ENCODE data around the gene FAM117B. TPM values are rescaled to one million over a fixed set of nuclear protein-coding genes. Genes with fewer than 3 reads are reported as not detected.

Gene FAM117B
- total RNA-seq, 4 donors from 2014 or later = 9.2 to 17.5 (median 12.5) TPM

- 79 to 83% methylated on average over 2 of the region's 2 CpGs for WGBS, 2 donors
- Histone ChIP-seq H3K27me3 (no peaks in the 10 kb centered on the region), H3K4me3 (no peak overlapping the region), H3K4me1 (no peaks in the 10 kb centered on the region), H3K36me3 (peaks cover 0 to 12% (median 0%) of the 10 kb centered on the region in 3 donors), H3K27ac (no peak overlapping the region), H3K9me3 (peaks cover 0 to 6% (median 0%) of the 10 kb centered on the region in 4 donors)
- TF ChIP-seq POLR2A (IDR thresholded peaks at IDR 0.05) (no peak), EP300 (IDR thresholded peaks at IDR 0.05) (no peak), CTCF (IDR thresholded peaks at IDR 0.05) (no peak)
- DNase-seq (ENCODE audit: low spot score in 2 of 2) = no peak
Observed at GRCh38 chr2:202752071-202752470, 117.3 kb downstream of the FAM117B start.

GRCh38 chr2:202754936-202755335, 120.2 kb downstream of the FAM117B start:
- Histone ChIP-seq H3K4me1 (no peaks in the 10 kb centered on the region), H3K27ac (no peak overlapping the region), H3K36me3 (peaks cover 0 to 32% (median 0%) of the 10 kb centered on the region in 3 donors), H3K9me3 (peaks cover 0 to 6% (median 0%) of the 10 kb centered on the region in 4 donors), H3K27me3 (no peaks in the 10 kb centered on the region), H3K4me3 (no peak overlapping the region)
- WGBS, 2 donors = 81 to 88% methylated on average over 6 of the region's 6 CpGs
- TF ChIP-seq POLR2A (IDR thresholded peaks at IDR 0.05) (no peak), EP300 (IDR thresholded peaks at IDR 0.05) (no peak), CTCF (IDR thresholded peaks at IDR 0.05) (no peak)
- no peak for DNase-seq (ENCODE audit: low spot score in 2 of 2)

- Histone ChIP-seq H3K9me3 (peaks cover 0 to 6% (median 0%) of the 10 kb centered on the region in 4 donors), H3K27me3 (no peaks in the 10 kb centered on the region), H3K27ac (no peak overlapping the region), H3K4me3 (no peak overlapping the region), H3K36me3 (peaks cover 0 to 44% (median 0%) of the 10 kb centered on the region in 3 donors), H3K4me1 (no peaks in the 10 kb centered on the region)
- no peak for TF ChIP-seq POLR2A (IDR thresholded peaks at IDR 0.05)
- no peak for TF ChIP-seq EP300 (IDR thresholded peaks at IDR 0.05)
- TF ChIP-seq CTCF (IDR thresholded peaks at IDR 0.05) = no peak
- WGBS, 2 donors = 93 to 94% methylated on average over 3 of the region's 3 CpGs
- no peak for DNase-seq (ENCODE audit: low spot score in 2 of 2)
Observed at GRCh38 chr2:202756598-202756997, 121.8 kb downstream of the FAM117B start.

GRCh38 chr2:202757339-202757738, 122.6 kb downstream of the FAM117B start:
- no peak for TF ChIP-seq CTCF (IDR thresholded peaks at IDR 0.05)
- no peak for TF ChIP-seq POLR2A (IDR thresholded peaks at IDR 0.05)
- no peak for TF ChIP-seq EP300 (IDR thresholded peaks at IDR 0.05)
- no peak overlapping the region for H3K4me3 ChIP-seq
- DNase-seq (ENCODE audit: low spot score in 2 of 2) = no peak
- H3K27me3 ChIP-seq = no peaks in the 10 kb centered on the region
- peaks cover 0 to 6% (median 0%) of the 10 kb centered on the region in 4 donors for H3K9me3 ChIP-seq
- no peaks in the 10 kb centered on the region for H3K4me1 ChIP-seq
- peaks cover 0 to 44% (median 0%) of the 10 kb centered on the region in 3 donors for H3K36me3 ChIP-seq
- H3K27ac ChIP-seq = no peak overlapping the region
- 90 to 97% methylated on average over 5 of the region's 5 CpGs for WGBS, 2 donors

- no peak overlapping the region for H3K4me3 ChIP-seq
- WGBS, 2 donors = 75 to 79% methylated on average over 4 of the region's 4 CpGs
- no peaks in the 10 kb centered on the region for H3K4me1 ChIP-seq
- H3K9me3 ChIP-seq = peaks cover 0 to 3% (median 0%) of the 10 kb centered on the region in 4 donors
- H3K27ac ChIP-seq = no peak overlapping the region
- TF ChIP-seq POLR2A (IDR thresholded peaks at IDR 0.05) (no peak), EP300 (IDR thresholded peaks at IDR 0.05) (no peak), CTCF (IDR thresholded peaks at IDR 0.05) (no peak)
- DNase-seq (ENCODE audit: low spot score in 2 of 2) = no peak
- H3K27me3 ChIP-seq = no peaks in the 10 kb centered on the region
- peaks cover 0 to 44% (median 0%) of the 10 kb centered on the region in 3 donors for H3K36me3 ChIP-seq
Observed at GRCh38 chr2:202758128-202758527, 123.4 kb downstream of the FAM117B start.

Measured in tibial nerve (tissue), 4 donors.